Measurements from ENCODE around the gene TAS2R43. TPM values are rescaled to one million over a fixed set of nuclear protein-coding genes. Genes with fewer than 3 reads are reported as not detected.

Gene TAS2R43
- total and polyA plus RNA-seq, 2 of the 8 experiments (the other 6 are each of a cell fraction or from before 2014, with no cell fraction given), result 0.18 TPM; not detected in 1

- no peaks in the 10 kb centered on the region for H3K79me2 ChIP-seq (ENCODE audit: control insufficient read depth in 1 of 2, insufficient read depth in 2 of 2, low read length in 2 of 2)
- H4K5ac ChIP-seq (ENCODE audit: insufficient read length, low read depth, low read length), result no peak overlapping the region
- no peak for FAIRE-seq
- H4K8ac ChIP-seq (ENCODE audit: extremely low read depth, insufficient read depth, low read length), result no peak overlapping the region
- H2AFZ ChIP-seq (ENCODE audit: low read length), result no peak overlapping the region
- H3K14ac ChIP-seq (ENCODE audit: insufficient read length), result no peak overlapping the region
- H3K4me3 ChIP-seq (ENCODE audit: extremely low read depth in 1 of 4, insufficient read depth in 2 of 4, low read depth in 3 of 4, low read length in 4 of 4), result no peak overlapping the region
- DNase-seq (ENCODE audit: low read depth in 1 of 2, low spot score in 2 of 2), result no peak
- H3K18ac ChIP-seq (ENCODE audit: extremely low read depth, low read length), result no peak overlapping the region
- H3K9ac ChIP-seq (replicated peaks in 1 of 4; ENCODE audit: extremely low read depth in 1 of 4, low read depth in 3 of 4, low read length in 3 of 4), result no peak overlapping the region
- no peak overlapping the region for H3K4me2 ChIP-seq (ENCODE audit: insufficient read depth in 1 of 2, low read depth in 2 of 2, low read length in 2 of 2)
- H3K23me2 ChIP-seq (ENCODE audit: low read depth, low read length), result no peaks in the 10 kb centered on the region
- no peak overlapping the region for H2AK5ac ChIP-seq (ENCODE audit: low read depth, low read length)
- H2BK20ac ChIP-seq (ENCODE audit: low read length), result no peak overlapping the region
- WGBS, 2 experiments (ENCODE audit: extremely low coverage in 1 of 2, insufficient coverage in 1 of 2, insufficient read length in 1 of 2, insufficient replicate concordance in 2 of 2, low coverage in 1 of 2, low lambda C conversion rate in 2 of 2, missing lambda C conversion rate in 1 of 2), result 40% methylated on average over 1 of the region's 1 CpG; no CpG with 5 or more reads in 1 of the 2 experiments
- TF ChIP-seq TCF12 (IDR thresholded peaks at IDR 0.05; ENCODE audit: low read depth, low read length), result no peak
- no peak for TF ChIP-seq SP2 (IDR thresholded peaks at IDR 0.05; ENCODE audit: low read length)
- no peak for TF ChIP-seq NRF1 (IDR thresholded peaks at IDR 0.05; ENCODE audit: low read depth, low read length)
- no peak for TF ChIP-seq POLR2A (IDR thresholded peaks at IDR 0.05; ENCODE audit: control extremely low read depth in 1 of 2, low read depth in 2 of 2, low read length in 2 of 2)
- no peak for TF ChIP-seq KDM1A (IDR thresholded peaks at IDR 0.05; ENCODE audit: borderline replicate concordance, low read length)
- no peak for TF ChIP-seq TBP (IDR thresholded peaks at IDR 0.05; ENCODE audit: low read depth, low read length)
- TF ChIP-seq KDM4A (IDR thresholded peaks at IDR 0.05; ENCODE audit: low read depth, low read length, severe bottlenecking), result no peak
- no peak for TF ChIP-seq RFX5 (IDR thresholded peaks at IDR 0.05; ENCODE audit: borderline replicate concordance, low read depth, low read length)
- no peak for TF ChIP-seq POU5F1 (IDR thresholded peaks at IDR 0.05; ENCODE audit: low read depth, low read length)
- TF ChIP-seq ATF3 (IDR thresholded peaks at IDR 0.05; ENCODE audit: insufficient read depth, low read depth, low read length), result no peak
- no peak for TF ChIP-seq USF2 (IDR thresholded peaks at IDR 0.05; ENCODE audit: low read length)
- no peak for TF ChIP-seq SIRT6 (IDR thresholded peaks at IDR 0.05; ENCODE audit: low read length)
- no peak overlapping the region for H3K23ac ChIP-seq (ENCODE audit: insufficient read length)
- no peaks in the 10 kb centered on the region for H3K9me3 ChIP-seq (ENCODE audit: insufficient read depth in 2 of 2, low read depth in 1 of 2, low read length in 1 of 2)
- H4K20me1 ChIP-seq (replicated peaks in 1 of 2; ENCODE audit: control insufficient read depth in 1 of 2, insufficient read depth in 2 of 2, low read length in 2 of 2), result peaks cover 0 to 3% of the 10 kb centered on the region in 2 experiments
- H3K56ac ChIP-seq (replicated peaks; ENCODE audit: insufficient read length, low read depth, low read length), result no peak overlapping the region
- H3K4me1 ChIP-seq (replicated peaks in 1 of 4; ENCODE audit: control insufficient read depth in 3 of 4, insufficient read depth in 4 of 4, low read length in 3 of 4), result peaks cover 0 to 5% (median 0%) of the 10 kb centered on the region in 4 experiments; a peak in 2 of 7 replicates
- no peaks in the 10 kb centered on the region for H3K79me1 ChIP-seq (ENCODE audit: low read depth, low read length)
- H2BK15ac ChIP-seq (ENCODE audit: low read length), result no peak overlapping the region
- POLR2A ChIA-PET (ENCODE audit: partially characterized antibody), result interaction anchor here (0.8 to 1.4 kb wide), 3 partner anchors 51 to 101 kb away, joined by 3 to 7 read pairs (median 3); partner anchors contain the start of gene SMIM10L1
- H3K27ac ChIP-seq (ENCODE audit: low read depth, low read length), result no peak overlapping the region
- no peak overlapping the region for H2BK12ac ChIP-seq (ENCODE audit: low read depth, low read length)
- H2BK5ac ChIP-seq (ENCODE audit: low read depth, low read length), result no peak overlapping the region
- H3K36me3 ChIP-seq (ENCODE audit: control insufficient read depth in 2 of 4, insufficient read depth in 4 of 4, low read length in 3 of 4), result no peaks in the 10 kb centered on the region
- H3K4ac ChIP-seq (replicated peaks; ENCODE audit: insufficient read length, low read depth, low read length), result no peak overlapping the region
- no peaks in the 10 kb centered on the region for H3K27me3 ChIP-seq (replicated peaks in 1 of 4; ENCODE audit: control insufficient read depth in 3 of 4, extremely low read depth in 1 of 4, insufficient read depth in 3 of 4, low read length in 3 of 4)
- no peak overlapping the region for H2BK120ac ChIP-seq (replicated peaks; ENCODE audit: low read depth, low read length)
- CTCF ChIA-PET (ENCODE audit: partially characterized antibody), result interaction anchor here (1.1 kb wide), 1 partner anchor 14 kb away, joined by 3 read pairs; no protein-coding TSS in a partner anchor
- no peak overlapping the region for H4K91ac ChIP-seq (replicated peaks; ENCODE audit: insufficient read length, low read length)
Observed at GRCh38 chr12:11070999-11071398, 21.1 kb downstream of the TAS2R43 start.

All from H1 (cell line).